K562 (cell line): ENCODE results near the gene FGFR4. TPM values are rescaled to one million over a fixed set of nuclear protein-coding genes. Genes with fewer than 3 reads are reported as not detected.
A peak's percentile ranks its signal among the peaks of the same experiment; 100 is the strongest.

Source experiments
- ATAC-seq: fragments of 200-7000 bp; cut with Tn5 transposase; 3 replicates; pipeline ENCODE4 v1.9.1; 2020; ENCODE audit warnings: moderate library complexity
- BruUV-seq: library from RNA; stranded (reverse); fragments of 400-500 nt; replicated peaks from 2 replicates; lab custom pipeline; 2021; lab: Mats Ljungman, UMichigan
- CTCF ChIA-PET: fragments of 300-600 bp; formaldehyde crosslinking; extraction: SDS; loops from one replicate; lab custom pipeline; 2021; ENCODE audit warnings: low intra/inter-chr PET ratio; lab: Yijun Ruan, JAX
- POLR2A ChIA-PET: fragments of 300-600, 350-650 bp; sonication (Branson Sonifier 250); formaldehyde crosslinking; extraction: SDS; loops from one replicate; lab custom pipeline; 2021; ENCODE audit warnings: antibody characterized with exemption, inconsistent platforms; lab: Yijun Ruan, JAX
- DNase-seq, 4 experiments: peaks; one replicate each; pipeline versions ENCODE4 v3.0.0 to v3.0.0-alpha.2; 2011 to 2018; ENCODE audit warnings: low spot score in 3 of 4, mixed read lengths in 3 of 4; ENCODE audit errors: extremely low read depth in 1 of 4
- FAIRE-seq: peaks from 2 replicates; lab custom pipeline; 2011; peaks lifted over from hg19 to GRCh38; lab: Jason Lieb, UNC
- H2AFZ ChIP-seq: 2 replicates; pipeline ENCODE4 v1.6.0; 2011; ENCODE audit warnings: low read depth, low read length, control low read depth, inconsistent platforms
- H3K27ac ChIP-seq: fragments of 200-600 bp; 3 replicates; pipeline ENCODE4 v1.8.0; 2011; ENCODE audit warnings: low read depth, mild to moderate bottlenecking, control low read depth, inconsistent platforms, low read length, moderate library complexity, mixed read lengths; ENCODE audit errors: extremely low read depth
- H3K27me3 ChIP-seq, 2 experiments: fragments of 300-600 bp in 1 of 2; 2 replicates in 1 of 2; 3 replicates in 1 of 2; pipeline versions ENCODE4 v1.6.0 to v1.8.0; 2011; ENCODE audit warnings: inconsistent platforms in 2 of 2, low read length in 2 of 2, mild to moderate bottlenecking in 1 of 2, mixed read lengths in 1 of 2, moderate library complexity in 1 of 2; ENCODE audit not compliant: control insufficient read depth in 2 of 2, insufficient read depth in 2 of 2
- H3K36me3 ChIP-seq: fragments of 300-600 bp; 3 replicates; pipeline ENCODE4 v1.8.0; 2011; ENCODE audit warnings: mild to moderate bottlenecking, low read length, inconsistent platforms; ENCODE audit not compliant: control insufficient read depth, insufficient read depth
- H3K4me1 ChIP-seq, 2 experiments: fragments of 200-600 bp in 1 of 2; replicated peaks in 1 of 2; 2 replicates in 1 of 2; 3 replicates in 1 of 2; pipeline versions ENCODE4 v1.5.1 to v1.8.0; 2011; ENCODE audit warnings: inconsistent platforms in 2 of 2, low read length in 2 of 2, mild to moderate bottlenecking in 1 of 2, mixed read lengths in 1 of 2, moderate library complexity in 1 of 2; ENCODE audit not compliant: control insufficient read depth in 2 of 2, insufficient read depth in 2 of 2
- H3K4me2 ChIP-seq: 2 replicates; pipeline ENCODE4 v1.6.1; 2011; ENCODE audit warnings: low read length, control low read depth, inconsistent platforms, mixed read lengths; ENCODE audit not compliant: insufficient read depth
- H3K4me3 ChIP-seq: fragments of 200-600 bp; sonication (generic), shearing (Covaris generic); 2 replicates; pipeline ENCODE4 v1.5.1; 2016; ENCODE audit warnings: control low read depth, inconsistent platforms
- H3K79me2 ChIP-seq: fragments of 200-600 bp; 3 replicates; pipeline ENCODE4 v1.8.0; 2011; ENCODE audit warnings: low read length, inconsistent platforms; ENCODE audit not compliant: control insufficient read depth, insufficient read depth
- H3K9ac ChIP-seq, 2 experiments: 2 replicates each; pipeline versions ENCODE4 v1.6.0 to v1.6.1; 2011; ENCODE audit warnings: low read depth in 2 of 2, low read length in 2 of 2, control low read depth in 1 of 2, inconsistent platforms in 1 of 2, mild to moderate bottlenecking in 1 of 2, mixed read lengths in 1 of 2; ENCODE audit not compliant: insufficient read depth in 1 of 2
- H3K9me1 ChIP-seq: one replicate; pipeline ENCODE4 v1.6.0; 2011; ENCODE audit warnings: inconsistent platforms, mild to moderate bottlenecking, low read length, moderate library complexity; ENCODE audit not compliant: control insufficient read depth, insufficient read depth
- H3K9me3 ChIP-seq: replicated peaks from 2 replicates; pipeline ENCODE4 v1.5.1; 2011; ENCODE audit warnings: low read depth, low read length, inconsistent platforms; ENCODE audit not compliant: control insufficient read depth, insufficient read depth
- H4K20me1 ChIP-seq: replicated peaks from 2 replicates; pipeline ENCODE4 v1.6.1; 2011; ENCODE audit warnings: low read length, inconsistent platforms, mixed read lengths; ENCODE audit not compliant: control insufficient read depth, insufficient read depth
- HINFP ChIP-seq: fragments of 450-650 bp; conservative IDR thresholded peaks from 2 replicates; pipeline ENCODE4 v1.6.1; 2016; ENCODE audit warnings: missing genetic modification characterization, low read depth, mild to moderate bottlenecking, control low read depth, missing compliant biosample characterization
- ZFP30 ChIP-seq: fragments of 250-450 bp; sonication (Bioruptor Pico); IDR thresholded peaks from 2 replicates; pipeline ENCODE4 v1.8.0; 2022; ENCODE audit warnings: moderate library complexity, mild to moderate bottlenecking, inconsistent platforms, borderline replicate concordance
- WGBS: fragments of 100-300 bp; shearing (Covaris generic); methylation state at CpG from one replicate; pipeline ENCODE4 v1.1.6; 2016; ENCODE audit warnings: low coverage, mixed read lengths; ENCODE audit not compliant: insufficient coverage; ENCODE audit errors: missing lambda C conversion rate; 5-methylcytosine and 5-hydroxymethylcytosine counted together
- in situ Hi-C: fragments of 300-500 bp; cut with MboI; formaldehyde crosslinking; loops from 4 replicates; pipeline ENCODE4 v1.15.0; 2018; ENCODE audit warnings: inconsistent platforms, mixed read lengths
- intact Hi-C: fragments of 100-400 bp; cut with micrococcal nuclease; formaldehyde crosslinking; loops from 2 replicates; pipeline ENCODE4 v1.14.2; 2022
- polyA plus RNA-seq, 8 experiments: library from polyadenylated mRNA; depleted of rRNA in 4 of 8; stranded (reverse) in 5 of 8; unstranded in 3 of 8; fragments of >200 nt; fragmentation: Nextera tagmentation in 2 of 8; fragmentation: Illumina TruSeq in 1 of 8; extraction: Ambion mirVana in 2 of 8; extraction: Trizol in 1 of 8; gene quantifications; 2 replicates each; pipeline versions ENCODE4 v1.2.1 to v1.2.3, GENCODE V29; 2011 to 2014; ENCODE audit warnings: inconsistent platforms in 1 of 8, missing spikeins in 1 of 8
- total RNA-seq, 7 experiments: library from RNA; depleted of rRNA in 6 of 7; stranded (reverse); fragments of >200 nt in 6 of 7; fragmentation: Illumina TruSeq in 2 of 7; extraction: Trizol in 2 of 7; gene quantifications; 2 replicates each; pipeline versions ENCODE4 v1.2.1 to v1.2.3, GENCODE V29; 2011 to 2021; ENCODE audit warnings: low replicate concordance in 1 of 7

Gene FGFR4
- total and polyA plus RNA-seq, 9 of the 15 experiments (the other 6 are each of a cell fraction or from before 2014, with no cell fraction given) = 0.76 to 35.4 (median 7.5) TPM

DNA sequence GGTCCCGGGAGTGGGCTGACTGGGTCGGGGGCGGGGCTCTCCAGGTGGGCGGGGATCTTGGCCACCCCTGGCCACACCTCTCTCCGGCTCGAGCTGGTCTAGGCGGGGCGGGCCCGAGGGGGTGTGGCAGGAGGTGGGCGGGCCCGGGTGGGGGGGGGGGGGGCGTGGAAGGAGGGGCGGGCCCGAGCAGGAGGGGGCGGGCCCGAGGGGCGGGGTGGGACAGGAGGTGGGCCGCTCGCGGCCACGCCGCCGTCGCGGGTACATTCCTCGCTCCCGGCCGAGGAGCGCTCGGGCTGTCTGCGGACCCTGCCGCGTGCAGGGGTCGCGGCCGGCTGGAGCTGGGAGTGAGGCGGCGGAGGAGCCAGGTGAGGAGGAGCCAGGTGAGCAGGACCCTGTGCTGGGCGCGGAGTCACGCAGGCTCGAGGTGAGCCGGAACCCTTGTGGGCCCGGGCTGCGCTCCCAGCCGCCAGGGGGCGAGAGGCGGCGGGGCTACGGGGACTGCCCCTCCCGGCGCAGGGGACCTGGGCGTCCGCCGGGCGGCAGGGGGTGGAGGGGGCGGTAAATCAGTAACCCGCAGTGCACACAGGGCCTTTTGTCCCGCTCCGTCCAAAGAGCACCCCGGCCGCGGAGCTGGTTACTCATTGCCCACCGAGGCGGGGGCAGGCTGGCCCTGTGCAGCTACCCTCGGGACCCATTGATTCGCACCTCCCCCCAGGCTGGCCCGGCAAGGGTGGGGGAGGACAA lies at the start of gene FGFR4 (continued):
- TF ChIP-seq HINFP (tag) = no peak

DNA sequence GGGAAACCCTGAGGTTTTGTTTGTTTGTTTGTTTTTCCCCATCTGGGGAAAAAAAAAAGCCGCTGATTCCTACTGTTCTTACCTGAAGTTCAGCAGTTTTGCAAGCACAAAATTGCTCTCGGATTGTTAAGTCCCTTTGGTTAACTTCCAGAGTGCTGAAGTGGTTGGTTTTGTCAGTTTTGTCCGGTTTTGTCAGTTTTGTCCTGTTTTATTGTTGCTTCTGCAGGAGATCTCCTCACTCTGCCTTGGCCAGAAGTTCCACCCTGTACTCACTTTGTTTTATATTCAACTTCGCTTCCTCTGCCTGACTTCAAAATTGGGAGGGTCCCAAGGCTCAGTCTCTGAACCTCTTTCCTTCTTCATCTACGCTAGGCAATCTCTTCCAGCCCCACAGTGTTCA lies 49.8 kb upstream of the FGFR4 start:
- no peak overlapping the region for H2AFZ ChIP-seq
- no peaks in the 10 kb centered on the region for H3K9me3 ChIP-seq
- H4K20me1 ChIP-seq = no peaks in the 10 kb centered on the region; the same call in 1 of the 2 replicates
- H3K4me1 ChIP-seq = no peaks in the 10 kb centered on the region; a peak in 1 of 5 replicates
- intact Hi-C loops (no loop called here), in situ Hi-C loops (no loop called here)
- CTCF ChIA-PET = no interaction called here
- no peak for ATAC-seq
- peak overlapping the region in 1 of 2 experiments; percentile 15; a peak in 1 of 4 replicates for H3K9ac ChIP-seq
- no peak for DNase-seq
- no peaks in the 10 kb centered on the region for H3K27me3 ChIP-seq
- POLR2A ChIA-PET = interaction anchor here (0.7 to 1.3 kb wide), 2 partner anchors 10 to 11 kb away, joined by 3 read pairs; no protein-coding TSS in a partner anchor
- H3K4me2 ChIP-seq = no peak overlapping the region
- no peak for TF ChIP-seq ZFP30 (CRISPR knock-in tag)
- TF ChIP-seq, all 486 proteins: peak for 0
- Histone ChIP-seq H3K79me2 (peaks cover 47% of the 10 kb centered on the region), H3K9me1 (no peaks in the 10 kb centered on the region), H3K4me3 (no peak overlapping the region), H3K27ac (no peak overlapping the region), H3K36me3 (peaks cover 50% of the 10 kb centered on the region)
- WGBS = 86% methylated on average over 5 of the region's 5 CpGs
- BruUV-seq = no TSS peak
- FAIRE-seq = no peak
